Measurements from ENCODE around the gene HSPA4L. TPM values are rescaled to one million over a fixed set of nuclear protein-coding genes. Genes with fewer than 3 reads are reported as not detected.

The HSPA4L gene
- total RNA-seq, 1 experiment from 2014 or later: 5.3 TPM

DNA sequence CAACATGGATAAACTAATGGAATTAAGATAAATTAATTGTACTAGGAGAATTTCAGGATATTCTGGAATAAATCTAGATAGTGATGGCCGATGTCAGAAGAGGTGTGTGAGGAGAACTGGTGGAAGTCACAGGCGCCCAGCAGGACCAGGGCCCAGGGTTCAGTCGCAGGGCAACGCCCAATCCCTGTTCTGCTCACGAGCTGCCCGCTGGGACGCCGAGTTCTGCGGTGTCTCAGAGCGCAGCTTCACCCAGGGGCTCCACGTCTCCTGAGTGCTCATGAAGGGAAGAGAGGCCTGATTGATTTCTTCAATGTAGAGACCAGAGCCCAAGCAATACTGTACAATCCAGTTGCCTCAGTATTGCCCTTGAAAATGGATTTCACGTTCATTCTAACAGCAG lies 1.5 kb upstream of the HSPA4L start:
- Histone ChIP-seq H3K56ac (ENCODE audit: insufficient read length, low read depth, low read length) (no peak overlapping the region), H3K4ac (ENCODE audit: low read depth, low read length) (no peak overlapping the region), H2AK5ac (ENCODE audit: insufficient read length, low read length) (no peak overlapping the region), H2BK15ac (ENCODE audit: low read depth, low read length) (no peak overlapping the region), H4K5ac (ENCODE audit: insufficient read length, low read depth, low read length) (no peak overlapping the region), H3K23ac (ENCODE audit: insufficient read length, low read depth, low read length) (no peak overlapping the region), H3T11ph (ENCODE audit: low read length) (no peak overlapping the region), H4K91ac (ENCODE audit: insufficient read length, low read depth, low read length) (no peak overlapping the region), H3K9me3 (ENCODE audit: control insufficient read depth, low read depth, low read length) (no peaks in the 10 kb centered on the region), H3K14ac (ENCODE audit: insufficient read depth, low read length) (no peak overlapping the region), H3K79me1 (ENCODE audit: insufficient read depth, low read depth, low read length, poor library complexity, severe bottlenecking) (no peaks in the 10 kb centered on the region), H3K27me3 (ENCODE audit: insufficient read depth, low read length) (peaks cover 7% of the 10 kb centered on the region; the same call in 1 of the 2 replicates), H3K18ac (ENCODE audit: insufficient read length, low read depth, low read length) (no peak overlapping the region), H3K23me2 (ENCODE audit: insufficient read length, low read depth, low read length, poor library complexity, severe bottlenecking) (peaks cover 10% of the 10 kb centered on the region), H2BK120ac (ENCODE audit: low read depth, low read length, poor library complexity, severe bottlenecking) (no peak overlapping the region), H4K20me1 (ENCODE audit: control insufficient read depth, insufficient read depth, insufficient read length) (no peaks in the 10 kb centered on the region), H2AFZ (ENCODE audit: low read length) (no peak overlapping the region), H2BK12ac (ENCODE audit: insufficient read length, low read depth, low read length) (no peak overlapping the region), H3K27ac (ENCODE audit: insufficient read length, low read depth, low read length) (no peak overlapping the region), H3K4me1 (ENCODE audit: insufficient read depth, low read length) (no peaks in the 10 kb centered on the region; the same call in 1 of the 2 replicates), H3K79me2 (ENCODE audit: insufficient read depth, low read length) (no peaks in the 10 kb centered on the region), H3K4me2 (ENCODE audit: insufficient read depth, insufficient read length, low read length) (no peak overlapping the region), H3K9ac (ENCODE audit: extremely low read depth, insufficient read length, low read length) (no peak overlapping the region), H2BK5ac (ENCODE audit: insufficient read length, low read length) (no peak overlapping the region), H4K8ac (replicated peaks; ENCODE audit: insufficient read length, low read depth, low read length) (no peak overlapping the region), H2BK20ac (ENCODE audit: low read depth, low read length, poor library complexity, severe bottlenecking) (no peak overlapping the region)
- no peak overlapping the region for H3K4me3 Mint-ChIP-seq
- whole genome bisulfite sequencing (ENCODE audit: extremely low coverage, insufficient read length, low lambda C conversion rate): no CpG with 5 or more reads among the region's 12 CpGs
- H3K9me3 Mint-ChIP-seq: peaks cover 0 to 6% of the 10 kb centered on the region in 2 experiments; a peak in 2 of 5 replicates
- peaks cover 44% of the 10 kb centered on the region for H3K27me3 Mint-ChIP-seq (ENCODE audit: low read depth)
- peaks cover 0 to 6% (median 0%) of the 10 kb centered on the region in 3 experiments; a peak in 4 of 7 replicates for H3K36me3 Mint-ChIP-seq (ENCODE audit: insufficient read depth in 1 of 3, low read depth in 3 of 3)
- H3K4me1 Mint-ChIP-seq: peaks cover 19 to 24% of the 10 kb centered on the region in 2 experiments
- H3K27ac Mint-ChIP-seq: no peak overlapping the region
- TF ChIP-seq, protein P1, sequence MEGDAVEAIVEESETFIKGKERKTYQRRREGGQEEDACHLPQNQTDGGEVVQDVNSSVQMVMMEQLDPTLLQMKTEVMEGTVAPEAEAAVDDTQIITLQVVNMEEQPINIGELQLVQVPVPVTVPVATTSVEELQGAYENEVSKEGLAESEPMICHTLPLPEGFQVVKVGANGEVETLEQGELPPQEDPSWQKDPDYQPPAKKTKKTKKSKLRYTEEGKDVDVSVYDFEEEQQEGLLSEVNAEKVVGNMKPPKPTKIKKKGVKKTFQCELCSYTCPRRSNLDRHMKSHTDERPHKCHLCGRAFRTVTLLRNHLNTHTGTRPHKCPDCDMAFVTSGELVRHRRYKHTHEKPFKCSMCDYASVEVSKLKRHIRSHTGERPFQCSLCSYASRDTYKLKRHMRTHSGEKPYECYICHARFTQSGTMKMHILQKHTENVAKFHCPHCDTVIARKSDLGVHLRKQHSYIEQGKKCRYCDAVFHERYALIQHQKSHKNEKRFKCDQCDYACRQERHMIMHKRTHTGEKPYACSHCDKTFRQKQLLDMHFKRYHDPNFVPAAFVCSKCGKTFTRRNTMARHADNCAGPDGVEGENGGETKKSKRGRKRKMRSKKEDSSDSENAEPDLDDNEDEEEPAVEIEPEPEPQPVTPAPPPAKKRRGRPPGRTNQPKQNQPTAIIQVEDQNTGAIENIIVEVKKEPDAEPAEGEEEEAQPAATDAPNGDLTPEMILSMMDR (conservative IDR thresholded peaks at IDR 0.05): no peak
- DNase-seq: no peak
